Glutamatergic neuron (in vitro differentiated cells): Measurements from ENCODE around the gene KBTBD6. TPM values are rescaled to one million over a fixed set of nuclear protein-coding genes. Genes with fewer than 3 reads are reported as not detected.
"Not testable (repeated sequence)": the region's sequence is repeated elsewhere in the genome, so short reads cannot be mapped to it uniquely, and the experiment has no call there.

Source experiments
- DNase-seq: peaks from one replicate; pipeline ENCODE4 v3.0.0; 2022
- H3K27ac Mint-ChIP-seq: one replicate; pipeline ENCODE4 v1.8.0; 2020; ENCODE audit warnings: mild to moderate bottlenecking, mixed read lengths, inconsistent platforms; ENCODE audit not compliant: unreplicated experiment
- H3K27me3 Mint-ChIP-seq: one replicate; pipeline ENCODE4 v1.8.0; 2020; ENCODE audit warnings: mild to moderate bottlenecking, moderate library complexity, mixed read lengths, inconsistent platforms; ENCODE audit not compliant: unreplicated experiment
- H3K36me3 Mint-ChIP-seq: one replicate; pipeline ENCODE4 v1.8.0; 2020; ENCODE audit warnings: mild to moderate bottlenecking, mixed read lengths, inconsistent platforms; ENCODE audit not compliant: unreplicated experiment
- H3K4me1 Mint-ChIP-seq: one replicate; pipeline ENCODE4 v1.8.0; 2020; ENCODE audit warnings: mild to moderate bottlenecking, low read depth, mixed read lengths, inconsistent platforms; ENCODE audit not compliant: unreplicated experiment
- H3K4me3 Mint-ChIP-seq: one replicate; pipeline ENCODE4 v1.8.0; 2020; ENCODE audit warnings: mild to moderate bottlenecking, mixed read lengths, inconsistent platforms; ENCODE audit not compliant: unreplicated experiment
- H3K9me3 Mint-ChIP-seq: one replicate; pipeline ENCODE4 v1.8.0; 2020; ENCODE audit warnings: mild to moderate bottlenecking, moderate library complexity, mixed read lengths, inconsistent platforms; ENCODE audit not compliant: unreplicated experiment
- microRNA-seq: library from miRNA; unstranded; fragments of <30 nt; microRNA quantifications from one replicate; pipeline ENCODE4, GENCODE V29; 2020; ENCODE audit not compliant: unreplicated experiment
- total RNA-seq: library from RNA; stranded (reverse); fragmentation: NEBNext Ultra II Directional; extraction: Animal tissue kit (Norgen Biotek cat#: 25700); gene quantifications from one replicate; pipeline ENCODE4 v1.2.1, GENCODE V29; 2021; ENCODE audit not compliant: unreplicated experiment
- TF ChIP-seq, protein P1 (sequence below): fragments of 200-600 bp; sonication (generic); IDR thresholded peaks from one replicate; pipeline ENCODE4 v1.5.0; 2021; ENCODE audit not compliant: partially characterized antibody, unreplicated experiment

The KBTBD6 gene
- total RNA-seq, 1 donor from 2014 or later: 8.5 TPM

DNA sequence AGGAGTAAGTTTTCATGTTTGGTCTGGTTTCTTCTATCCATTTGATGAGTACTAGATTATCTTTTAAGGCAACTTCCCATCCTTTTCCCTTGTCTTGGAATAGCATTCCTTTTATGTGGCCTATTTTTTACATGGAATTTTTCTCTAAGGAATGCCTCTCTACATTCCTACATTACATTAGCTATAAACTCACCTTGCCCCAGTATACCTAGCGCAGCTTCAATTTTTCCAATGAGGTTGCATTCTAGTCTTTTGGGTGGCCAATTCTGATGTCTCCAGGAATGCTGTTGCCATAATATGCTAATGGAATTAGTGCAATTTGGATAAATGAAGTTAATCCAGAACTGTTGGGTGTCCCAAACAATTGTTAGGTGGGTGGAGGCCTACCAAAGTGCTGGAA, 33.8 kb downstream of the KBTBD6 start:
- no peaks in the 10 kb centered on the region for H3K4me1 Mint-ChIP-seq
- no peak overlapping the region for H3K4me3 Mint-ChIP-seq
- no peak for DNase-seq
- H3K27ac Mint-ChIP-seq: no peak overlapping the region
- H3K27me3 Mint-ChIP-seq: peaks cover 2% of the 10 kb centered on the region
- no peaks in the 10 kb centered on the region for H3K36me3 Mint-ChIP-seq
- peaks cover 2% of the 10 kb centered on the region for H3K9me3 Mint-ChIP-seq
- TF ChIP-seq, protein P1, sequence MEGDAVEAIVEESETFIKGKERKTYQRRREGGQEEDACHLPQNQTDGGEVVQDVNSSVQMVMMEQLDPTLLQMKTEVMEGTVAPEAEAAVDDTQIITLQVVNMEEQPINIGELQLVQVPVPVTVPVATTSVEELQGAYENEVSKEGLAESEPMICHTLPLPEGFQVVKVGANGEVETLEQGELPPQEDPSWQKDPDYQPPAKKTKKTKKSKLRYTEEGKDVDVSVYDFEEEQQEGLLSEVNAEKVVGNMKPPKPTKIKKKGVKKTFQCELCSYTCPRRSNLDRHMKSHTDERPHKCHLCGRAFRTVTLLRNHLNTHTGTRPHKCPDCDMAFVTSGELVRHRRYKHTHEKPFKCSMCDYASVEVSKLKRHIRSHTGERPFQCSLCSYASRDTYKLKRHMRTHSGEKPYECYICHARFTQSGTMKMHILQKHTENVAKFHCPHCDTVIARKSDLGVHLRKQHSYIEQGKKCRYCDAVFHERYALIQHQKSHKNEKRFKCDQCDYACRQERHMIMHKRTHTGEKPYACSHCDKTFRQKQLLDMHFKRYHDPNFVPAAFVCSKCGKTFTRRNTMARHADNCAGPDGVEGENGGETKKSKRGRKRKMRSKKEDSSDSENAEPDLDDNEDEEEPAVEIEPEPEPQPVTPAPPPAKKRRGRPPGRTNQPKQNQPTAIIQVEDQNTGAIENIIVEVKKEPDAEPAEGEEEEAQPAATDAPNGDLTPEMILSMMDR: no peak

DNA sequence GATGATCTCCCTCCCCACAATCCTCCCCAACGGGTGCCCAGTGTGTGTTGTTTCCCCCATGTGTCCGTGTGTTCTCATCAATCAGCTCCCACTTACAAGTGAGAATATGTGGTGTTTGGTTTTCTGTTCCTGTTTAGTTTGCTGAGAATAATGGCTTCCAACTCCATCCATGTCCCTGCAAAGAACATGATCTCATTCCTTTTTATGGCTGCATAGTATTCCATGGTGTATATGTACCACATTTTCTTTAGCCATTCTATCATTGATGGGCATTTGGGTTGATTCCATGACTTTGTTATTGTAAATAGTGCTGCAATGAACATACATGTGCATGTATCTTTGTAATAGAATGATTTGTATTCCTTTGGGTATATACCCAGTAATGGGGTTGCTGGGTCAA, 36.9 kb downstream of the KBTBD6 start:
- H3K9me3 Mint-ChIP-seq, H3K27ac Mint-ChIP-seq, H3K4me3 Mint-ChIP-seq, H3K36me3 Mint-ChIP-seq, H3K4me1 Mint-ChIP-seq, H3K27me3 Mint-ChIP-seq, DNase-seq: not testable (repeated sequence)

DNA sequence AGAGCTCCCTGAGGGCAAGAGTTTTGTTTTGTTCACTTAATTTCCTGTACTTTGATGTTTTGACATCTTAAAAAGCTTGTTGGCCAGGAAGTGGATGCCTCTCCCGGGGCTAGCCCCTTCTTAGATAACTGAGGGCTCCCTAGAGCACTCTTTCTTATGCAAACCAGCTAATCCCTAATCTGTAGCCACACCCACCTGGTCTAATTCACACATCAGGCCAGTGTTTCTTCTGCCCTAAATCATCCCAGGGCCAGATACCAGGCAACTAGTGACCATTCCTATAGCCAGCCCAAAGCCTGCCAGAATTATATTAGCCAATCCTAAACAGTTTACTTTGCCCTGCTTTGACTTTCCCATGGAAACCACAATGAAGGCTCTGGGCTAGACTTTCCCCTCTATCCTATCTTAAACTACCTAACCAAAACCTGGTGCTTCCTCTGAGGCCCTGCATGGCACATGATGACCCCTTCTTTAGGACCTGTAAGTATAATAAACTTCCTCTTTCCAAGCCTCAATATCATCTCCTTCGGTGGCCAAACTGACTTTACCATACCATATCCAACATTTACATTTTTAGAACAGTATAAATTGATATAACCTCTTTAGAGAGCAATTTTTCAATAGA, 46.5 kb downstream of the KBTBD6 start:
- H3K9me3 Mint-ChIP-seq: peaks cover 2% of the 10 kb centered on the region
- no peak overlapping the region for H3K27ac Mint-ChIP-seq
- no peaks in the 10 kb centered on the region for H3K4me1 Mint-ChIP-seq
- DNase-seq: no peak
- TF ChIP-seq, protein P1: no peak
- H3K27me3 Mint-ChIP-seq: no peaks in the 10 kb centered on the region
- H3K36me3 Mint-ChIP-seq: peaks cover 4% of the 10 kb centered on the region
- H3K4me3 Mint-ChIP-seq: no peak overlapping the region

- Mint-ChIP-seq H3K36me3 (peaks cover 4% of the 10 kb centered on the region), H3K27ac (no peak overlapping the region), H3K9me3 (peaks cover 1% of the 10 kb centered on the region), H3K4me3 (no peak overlapping the region), H3K27me3 (no peaks in the 10 kb centered on the region), H3K4me1 (no peaks in the 10 kb centered on the region)
- TF ChIP-seq, protein P1: no peak
- no peak for DNase-seq
Measured at GRCh38 chr13:41079725-41080124, 52.9 kb downstream of the KBTBD6 start.

Small RNA genes lying within 50 kb of the gene (microRNA-seq; reads per million reads assigned to microRNA genes)
- gene MIR3168: not detected

Other genes with a start within 250 kb of the KBTBD6 start
- gene ELF1, start 113.5 kb downstream of the KBTBD6 start, total RNA-seq: 9.8 TPM
- gene WBP4, start 71.3 kb downstream of the KBTBD6 start, total RNA-seq: 8.9 TPM
- gene KBTBD7, start 61.8 kb upstream of the KBTBD6 start, total RNA-seq: 7.2 TPM
- gene MTRF1, start 130.8 kb upstream of the KBTBD6 start, total RNA-seq: 15.2 TPM
- gene NAA16, start 178.5 kb upstream of the KBTBD6 start, total RNA-seq: 22.3 TPM